K562 (cell line): ENCODE data around the gene IPCEF1. TPM values are rescaled to one million over a fixed set of nuclear protein-coding genes. Genes with fewer than 3 reads are reported as not detected.

Experiments
- ATAC-seq: fragments of 200-7000 bp; cut with Tn5 transposase; 3 replicates; pipeline ENCODE4 v1.9.1; 2020; ENCODE audit warnings: moderate library complexity
- Bru-seq: library from RNA; stranded (reverse); fragments of 400-500 nt; gene quantifications from one replicate; lab custom pipeline; 2021; lab: Mats Ljungman, UMichigan
- BruChase-seq, 2 experiments: library from RNA; stranded (reverse); fragments of 400-500 nt; gene quantifications; one replicate each; lab custom pipeline; 2021; lab: Mats Ljungman, UMichigan
- BruUV-seq: library from RNA; stranded (reverse); fragments of 400-500 nt; replicated peaks from 2 replicates; lab custom pipeline; 2021; lab: Mats Ljungman, UMichigan
- CTCF ChIA-PET: fragments of 300-600 bp; formaldehyde crosslinking; extraction: SDS; loops from one replicate; lab custom pipeline; 2021; ENCODE audit warnings: low intra/inter-chr PET ratio; lab: Yijun Ruan, JAX
- POLR2A ChIA-PET: fragments of 300-600, 350-650 bp; sonication (Branson Sonifier 250); formaldehyde crosslinking; extraction: SDS; loops from one replicate; lab custom pipeline; 2021; ENCODE audit warnings: antibody characterized with exemption, inconsistent platforms; lab: Yijun Ruan, JAX
- DNase-seq, 4 experiments: peaks; one replicate each; pipeline versions ENCODE4 v3.0.0 to v3.0.0-alpha.2; 2011 to 2018; ENCODE audit warnings: low spot score in 3 of 4, mixed read lengths in 3 of 4; ENCODE audit errors: extremely low read depth in 1 of 4
- FAIRE-seq: peaks from 2 replicates; lab custom pipeline; 2011; peaks lifted over from hg19 to GRCh38; lab: Jason Lieb, UNC
- H2AFZ ChIP-seq: 2 replicates; pipeline ENCODE4 v1.6.0; 2011; ENCODE audit warnings: low read depth, low read length, control low read depth, inconsistent platforms
- H3K27ac ChIP-seq: fragments of 200-600 bp; 3 replicates; pipeline ENCODE4 v1.8.0; 2011; ENCODE audit warnings: low read depth, mild to moderate bottlenecking, control low read depth, inconsistent platforms, low read length, moderate library complexity, mixed read lengths; ENCODE audit errors: extremely low read depth
- H3K27me3 ChIP-seq, 2 experiments: fragments of 300-600 bp in 1 of 2; 2 replicates in 1 of 2; 3 replicates in 1 of 2; pipeline versions ENCODE4 v1.6.0 to v1.8.0; 2011; ENCODE audit warnings: inconsistent platforms in 2 of 2, low read length in 2 of 2, mild to moderate bottlenecking in 1 of 2, mixed read lengths in 1 of 2, moderate library complexity in 1 of 2; ENCODE audit not compliant: control insufficient read depth in 2 of 2, insufficient read depth in 2 of 2
- H3K36me3 ChIP-seq: fragments of 300-600 bp; 3 replicates; pipeline ENCODE4 v1.8.0; 2011; ENCODE audit warnings: mild to moderate bottlenecking, low read length, inconsistent platforms; ENCODE audit not compliant: control insufficient read depth, insufficient read depth
- H3K4me1 ChIP-seq, 2 experiments: fragments of 200-600 bp in 1 of 2; replicated peaks in 1 of 2; 2 replicates in 1 of 2; 3 replicates in 1 of 2; pipeline versions ENCODE4 v1.5.1 to v1.8.0; 2011; ENCODE audit warnings: inconsistent platforms in 2 of 2, low read length in 2 of 2, mild to moderate bottlenecking in 1 of 2, mixed read lengths in 1 of 2, moderate library complexity in 1 of 2; ENCODE audit not compliant: control insufficient read depth in 2 of 2, insufficient read depth in 2 of 2
- H3K4me2 ChIP-seq: 2 replicates; pipeline ENCODE4 v1.6.1; 2011; ENCODE audit warnings: low read length, control low read depth, inconsistent platforms, mixed read lengths; ENCODE audit not compliant: insufficient read depth
- H3K4me3 ChIP-seq: fragments of 200-600 bp; sonication (generic), shearing (Covaris generic); 2 replicates; pipeline ENCODE4 v1.5.1; 2016; ENCODE audit warnings: control low read depth, inconsistent platforms
- H3K79me2 ChIP-seq: fragments of 200-600 bp; 3 replicates; pipeline ENCODE4 v1.8.0; 2011; ENCODE audit warnings: low read length, inconsistent platforms; ENCODE audit not compliant: control insufficient read depth, insufficient read depth
- H3K9ac ChIP-seq, 2 experiments: 2 replicates each; pipeline versions ENCODE4 v1.6.0 to v1.6.1; 2011; ENCODE audit warnings: low read depth in 2 of 2, low read length in 2 of 2, control low read depth in 1 of 2, inconsistent platforms in 1 of 2, mild to moderate bottlenecking in 1 of 2, mixed read lengths in 1 of 2; ENCODE audit not compliant: insufficient read depth in 1 of 2
- H3K9me1 ChIP-seq: one replicate; pipeline ENCODE4 v1.6.0; 2011; ENCODE audit warnings: inconsistent platforms, mild to moderate bottlenecking, low read length, moderate library complexity; ENCODE audit not compliant: control insufficient read depth, insufficient read depth
- H3K9me3 ChIP-seq: replicated peaks from 2 replicates; pipeline ENCODE4 v1.5.1; 2011; ENCODE audit warnings: low read depth, low read length, inconsistent platforms; ENCODE audit not compliant: control insufficient read depth, insufficient read depth
- H4K20me1 ChIP-seq: replicated peaks from 2 replicates; pipeline ENCODE4 v1.6.1; 2011; ENCODE audit warnings: low read length, inconsistent platforms, mixed read lengths; ENCODE audit not compliant: control insufficient read depth, insufficient read depth
- ETV6 ChIP-seq, 3 experiments: fragments of 150-350 bp in 1 of 3; sonication (generic) in 1 of 3; formaldehyde crosslinking in 1 of 3; IDR thresholded peaks; 2 replicates each; pipeline versions ENCODE4 v1.6.1 to v1.8.0; 2014 to 2022; ENCODE audit warnings: borderline replicate concordance in 2 of 3, low read depth in 2 of 3, antibody characterized with exemption in 1 of 3, low read length in 1 of 3, mild to moderate bottlenecking in 1 of 3, missing genetic modification reagents in 1 of 3
- GABPA ChIP-seq: fragments of 200-800 bp; sonication (Bioruptor generic); conservative IDR thresholded peaks from 2 replicates; pipeline ENCODE4 v1.6.1; 2016; ENCODE audit warnings: low read depth, missing genetic modification characterization, missing compliant biosample characterization
- MLX ChIP-seq, 2 experiments: fragments of 450-650 bp in 1 of 2; sonication (generic) in 1 of 2; formaldehyde crosslinking; conservative IDR thresholded peaks; 2 replicates each; pipeline versions ENCODE4 v1.4.0 to v1.8.1; 2020 to 2022; ENCODE audit warnings: mild to moderate bottlenecking in 1 of 2, missing genetic modification reagents in 1 of 2
- RFX1 ChIP-seq: fragments of 450-650 bp; IDR thresholded peaks from 2 replicates; pipeline ENCODE4 v1.6.1; 2016; ENCODE audit warnings: mild to moderate bottlenecking, moderate library complexity
- SAFB ChIP-seq: fragments of 200-400 bp; formaldehyde crosslinking; IDR thresholded peaks from 2 replicates; pipeline ENCODE4 v1.6.1; 2017; ENCODE audit warnings: low read depth, low read length, borderline replicate concordance
- SPI1 ChIP-seq: IDR thresholded peaks from 2 replicates; pipeline ENCODE4 v1.6.1; 2011; ENCODE audit warnings: low read depth, low read length, control low read depth, borderline replicate concordance
- TEAD2 ChIP-seq: fragments of 450-650 bp; IDR thresholded peaks from 2 replicates; pipeline ENCODE4 v1.6.1; 2016; ENCODE audit warnings: missing genetic modification characterization, control low read depth, missing compliant biosample characterization
- ZBTB34 ChIP-seq: fragments of 250-450 bp; sonication (Bioruptor Pico); IDR thresholded peaks from 2 replicates; pipeline ENCODE4 v1.8.0; 2021; ENCODE audit warnings: mild to moderate bottlenecking, moderate library complexity
- ZNF512 ChIP-seq: IDR thresholded peaks from 2 replicates; pipeline ENCODE4 v1.6.1; 2016; ENCODE audit warnings: missing genetic modification characterization, missing compliant biosample characterization
- ZNF639 ChIP-seq, 2 experiments: fragments of 200-800 bp in 1 of 2; sonication (Bioruptor generic) in 1 of 2; sonication (generic) in 1 of 2; formaldehyde crosslinking in 1 of 2; IDR thresholded peaks in 1 of 2; conservative IDR thresholded peaks in 1 of 2; 2 replicates each; pipeline versions ENCODE4 v1.5.0 to v1.6.1; 2016 to 2020; ENCODE audit warnings: missing compliant biosample characterization in 1 of 2, missing genetic modification characterization in 1 of 2, missing genetic modification reagents in 1 of 2
- whole genome bisulfite sequencing: fragments of 100-300 bp; shearing (Covaris generic); methylation state at CpG from one replicate; pipeline ENCODE4 v1.1.6; 2016; ENCODE audit warnings: low coverage, mixed read lengths; ENCODE audit not compliant: insufficient coverage; ENCODE audit errors: missing lambda C conversion rate; 5-methylcytosine and 5-hydroxymethylcytosine counted together
- in situ Hi-C: fragments of 300-500 bp; cut with MboI; formaldehyde crosslinking; loops from 4 replicates; pipeline ENCODE4 v1.15.0; 2018; ENCODE audit warnings: inconsistent platforms, mixed read lengths
- intact Hi-C: fragments of 100-400 bp; cut with micrococcal nuclease; formaldehyde crosslinking; loops from 2 replicates; pipeline ENCODE4 v1.14.2; 2022
- long read RNA-seq, 3 experiments: library from polyadenylated mRNA in 2 of 3; library from RNA in 1 of 3; unstranded in 2 of 3; stranded (forward) in 1 of 3; transcript quantifications; one replicate each; pipeline ENCODE4 v2.0.0, GENCODE V29; 2019 to 2022
- polyA minus RNA-seq, 3 experiments: library from RNA; depleted of rRNA, polyadenylated mRNA; stranded (reverse); fragments of >200 nt; gene quantifications; 2 replicates each; pipeline ENCODE4 v1.2.3, GENCODE V29; 2011
- polyA plus RNA-seq, 8 experiments: library from polyadenylated mRNA; depleted of rRNA in 4 of 8; stranded (reverse) in 5 of 8; unstranded in 3 of 8; fragments of >200 nt; fragmentation: Nextera tagmentation in 2 of 8; fragmentation: Illumina TruSeq in 1 of 8; extraction: Ambion mirVana in 2 of 8; extraction: Trizol in 1 of 8; gene quantifications; 2 replicates each; pipeline versions ENCODE4 v1.2.1 to v1.2.3, GENCODE V29; 2011 to 2014; ENCODE audit warnings: inconsistent platforms in 1 of 8, missing spikeins in 1 of 8
- total RNA-seq, 7 experiments: library from RNA; depleted of rRNA in 6 of 7; stranded (reverse); fragments of >200 nt in 6 of 7; fragmentation: Illumina TruSeq in 2 of 7; extraction: Trizol in 2 of 7; gene quantifications; 2 replicates each; pipeline versions ENCODE4 v1.2.1 to v1.2.3, GENCODE V29; 2011 to 2021; ENCODE audit warnings: low replicate concordance in 1 of 7

IPCEF1 gene
- total RNA-seq (2011; cell fraction: chromatin; rRNA removed; ENCODE audit: low replicate concordance) = not detected in 2 replicates
- not detected in 2 replicates for total RNA-seq (2011; cell fraction: nucleolus; rRNA removed)
- not detected in 2 replicates for total RNA-seq (2011; cell fraction: nucleoplasm; rRNA removed)
- total RNA-seq (2014; rRNA removed) (not detected in 2 replicates), total RNA-seq (2014; rRNA removed; fragmentation: Illumina TruSeq; extraction: Trizol) (not detected in 2 replicates), total RNA-seq (2015; rRNA removed; fragmentation: Illumina TruSeq; extraction: Trizol) (0.14 TPM in 1 of 2 replicates, not detected in the other), total RNA-seq (2021) (0.02 and 0.18 TPM in 2 replicates), polyA plus RNA-seq (2011; rRNA removed) (not detected in 2 replicates), polyA plus RNA-seq (2014; fragmentation: Illumina TruSeq; extraction: Trizol) (not detected in 2 replicates), polyA plus RNA-seq (2014; fragmentation: Nextera tagmentation; extraction: Ambion mirVana) (not detected), polyA plus RNA-seq (2014; rRNA removed) (not detected in 2 replicates), polyA minus RNA-seq (2011; rRNA and poly(A)+ RNA removed) (0.11 and 0.18 TPM in 2 replicates), Bru-seq, nascent RNA (percentile 18 among the genes with signal in this experiment), BruChase-seq, experiment 1, labeled RNA remaining after a 2-hour chase (percentile 28 among the genes with signal in this experiment), BruChase-seq, experiment 2, labeled RNA remaining after a 6-hour chase (percentile 27 among the genes with signal in this experiment)
- 0.10 TPM in 1 of 2 replicates, not detected in the other for polyA plus RNA-seq (2011; cell fraction: cytosol; rRNA removed)
- polyA plus RNA-seq (2011; cell fraction: nucleus; rRNA removed) = not detected in 2 replicates
- not detected in 2 replicates for polyA plus RNA-seq (2012)
- not detected in 2 replicates for polyA minus RNA-seq (2011; cell fraction: cytosol; rRNA and poly(A)+ RNA removed)
- not detected in 2 replicates for polyA minus RNA-seq (2011; cell fraction: nucleus; rRNA and poly(A)+ RNA removed)
- long read RNA-seq, experiment 1 = 0 reads
- long read RNA-seq, experiment 2 = 0 reads
- long read RNA-seq, experiment 3 = 0 reads

GRCh38 chr6:154356690-154357089 lies at the start of gene IPCEF1:
TSS of gene IPCEF1 (minus strand) at chr6:154356803. CDS start at chr6:154265947, 90,856 bp downstream.
- POLR2A ChIA-PET = interaction anchor here (0.6 to 0.9 kb wide), 5 partner anchors 11 to 116 kb away, joined by 3 read pairs; no protein-coding TSS in a partner anchor
- in situ Hi-C loops (no loop called here), intact Hi-C loops (loop anchor here (5.0 kb wide), 1 partner anchor 306 kb away; no protein-coding TSS in a partner anchor)
- Histone ChIP-seq H2AFZ (no peak within 1 kb of the TSS), H3K4me2 (no peak within 1 kb of the TSS; the same call in 1 of the 2 replicates), H3K36me3 (no peaks in the 10 kb centered on the region), H3K27me3 (peaks cover 9 to 24% of the 10 kb centered on the region in 2 experiments; a peak in 4 of 5 replicates), H3K4me1 (peaks cover 0 to 10% of the 10 kb centered on the region in 2 experiments; a peak in 1 of 5 replicates), H3K79me2 (no peaks in the 10 kb centered on the region), H3K9me3 (no peaks in the 10 kb centered on the region), H3K27ac (no peak within 1 kb of the TSS), H3K9ac (no peak within 1 kb of the TSS), H4K20me1 (no peaks in the 10 kb centered on the region), H3K4me3 (no peak within 1 kb of the TSS), H3K9me1 (no peaks in the 10 kb centered on the region)
- FAIRE-seq = no peak
- no peak for DNase-seq
- WGBS = 3% methylated on average over 3 of the region's 3 CpGs
- ATAC-seq = no peak
- CTCF ChIA-PET = no interaction called here
- no TSS peak for BruUV-seq
- TF ChIP-seq ETV6 (IDR thresholded peaks at IDR 0.05; ENCODE audit: borderline replicate concordance in 1 of 2, low read depth in 2 of 2, low read length in 1 of 2) (peak in 1 of 2 experiments; percentile 82; a peak in 3 of 4 replicates), ETV6 (CRISPR knock-in tag; IDR thresholded peaks at IDR 0.05; ENCODE audit: borderline replicate concordance) (no peak), GABPA (tag) (no peak), MLX (CRISPR knock-in tag; conservative IDR thresholded peaks at IDR 0.05) (no peak), TEAD2 (tag) (no peak), SAFB (no peak), ZNF512 (tag) (no peak), SPI1 (peak; percentile 94), ZNF639 (CRISPR knock-in tag; conservative IDR thresholded peaks at IDR 0.05 in 1 of 2, IDR thresholded peaks at IDR 0.05 in 1 of 2) (no peak), RFX1 (no peak), ZBTB34 (CRISPR knock-in tag) (no peak)
